Ovary (tissue), 3 donors: ENCODE data around the gene LARGE1.

Experiments used
- CTCF ChIP-seq, 3 donors: fragments of 450-650 bp in 2 of 3; fragments of 200-600 bp in 1 of 3; IDR thresholded peaks; one replicate each; pipeline versions ENCODE4 v1.5.1 to v1.8.0; 2016 to 2022; ENCODE audit warnings: antibody characterized with exemption in 3 of 3, mild to moderate bottlenecking in 1 of 3
- EP300 ChIP-seq: sonication (generic); formaldehyde crosslinking; IDR thresholded peaks from one replicate; pipeline ENCODE4 v1.6.1; 2017; ENCODE audit warnings: antibody characterized with exemption
- POLR2A ChIP-seq: fragments of 450-650 bp; IDR thresholded peaks from one replicate; pipeline ENCODE4 v1.6.1; 2017; ENCODE audit warnings: antibody characterized with exemption, mild to moderate bottlenecking, moderate library complexity
- donor health status: DM: no; HTN: no; CAD: no.

DNA sequence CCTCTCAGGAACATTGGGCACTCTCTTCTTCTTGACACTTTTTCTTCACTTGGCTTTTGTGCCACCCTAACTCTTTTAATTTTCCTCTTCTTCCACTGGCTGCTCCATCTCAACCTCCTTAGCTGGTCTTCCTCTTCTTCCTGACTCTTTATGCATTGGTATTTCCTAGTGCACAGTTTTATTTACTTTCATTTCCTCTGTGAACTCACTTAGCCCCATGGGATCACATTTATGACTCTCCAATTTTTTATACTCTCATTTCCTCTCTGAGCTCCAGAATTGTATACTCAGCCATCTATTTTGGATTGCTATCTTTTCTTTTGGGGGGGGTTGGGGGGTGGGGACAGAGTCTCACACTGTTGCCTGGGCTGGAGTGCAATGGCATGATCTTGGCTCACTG is 38.5 kb upstream of the LARGE1 start:
- TF ChIP-seq POLR2A = no peak
- no peak for TF ChIP-seq CTCF (IDR thresholded peaks at IDR 0.05)
- TF ChIP-seq EP300 = no peak
